ENCODE measurements around the gene THSD7A. TPM values are rescaled to one million over a fixed set of nuclear protein-coding genes. Genes with fewer than 3 reads are reported as not detected.

Gene THSD7A
- total and polyA plus RNA-seq, 2 experiments from 2014 or later = 4.0 to 8.3 TPM

GRCh38 chr7:11615174-11615573, 216.8 kb downstream of the THSD7A start:
- Histone ChIP-seq H3K79me2 (no peaks in the 10 kb centered on the region), H4K20me1 (ENCODE audit: insufficient read depth, poor library complexity, severe bottlenecking) (no peaks in the 10 kb centered on the region), H3K27ac (no peak overlapping the region), H3K9me2 (replicated peaks; ENCODE audit: insufficient read depth) (no peaks in the 10 kb centered on the region), H3K36me3 (replicated peaks; ENCODE audit: insufficient read depth, low read depth) (no peaks in the 10 kb centered on the region), H3K27me3 (no peaks in the 10 kb centered on the region), H3K4me2 (no peak overlapping the region), H2AFZ (no peak overlapping the region), H3K4me1 (ENCODE audit: insufficient read depth) (no peaks in the 10 kb centered on the region), H3K9me3 (ENCODE audit: low read depth) (no peaks in the 10 kb centered on the region), H3K4me3 (no peak overlapping the region)
- TF ChIP-seq EZH2 (IDR thresholded peaks at IDR 0.05; ENCODE audit: borderline replicate concordance) = no peak
- no peak for TF ChIP-seq CTCF (IDR thresholded peaks at IDR 0.05; ENCODE audit: poor library complexity)
- no peak for TF ChIP-seq EZH2phosphoT487 (IDR thresholded peaks at IDR 0.05; ENCODE audit: low read depth, severe bottlenecking, unreplicated experiment)
- no peak for DNase-seq (ENCODE audit: low spot score)
- 62% methylated on average over 2 of the region's 2 CpGs for WGBS (ENCODE audit: low lambda C conversion rate, missing lambda C conversion rate)

- no peaks in the 10 kb centered on the region for H4K20me1 ChIP-seq (ENCODE audit: insufficient read depth, poor library complexity, severe bottlenecking)
- no peaks in the 10 kb centered on the region for H3K79me2 ChIP-seq
- no peak overlapping the region for H3K27ac ChIP-seq
- H3K4me3 ChIP-seq = no peak overlapping the region
- no peaks in the 10 kb centered on the region for H3K9me2 ChIP-seq (replicated peaks; ENCODE audit: insufficient read depth)
- TF ChIP-seq CTCF (IDR thresholded peaks at IDR 0.05; ENCODE audit: poor library complexity) = no peak
- no peak for TF ChIP-seq EZH2 (IDR thresholded peaks at IDR 0.05; ENCODE audit: borderline replicate concordance)
- TF ChIP-seq EZH2phosphoT487 (IDR thresholded peaks at IDR 0.05; ENCODE audit: low read depth, severe bottlenecking, unreplicated experiment) = no peak
- H2AFZ ChIP-seq = no peak overlapping the region
- H3K4me1 ChIP-seq (ENCODE audit: insufficient read depth) = no peaks in the 10 kb centered on the region
- no peaks in the 10 kb centered on the region for H3K36me3 ChIP-seq (replicated peaks; ENCODE audit: insufficient read depth, low read depth)
- H3K4me2 ChIP-seq = no peak overlapping the region
- H3K27me3 ChIP-seq = no peaks in the 10 kb centered on the region
- no peaks in the 10 kb centered on the region for H3K9me3 ChIP-seq (ENCODE audit: low read depth)
- no peak for DNase-seq (ENCODE audit: low spot score)
- WGBS (ENCODE audit: low lambda C conversion rate, missing lambda C conversion rate) = 84% methylated on average over 5 of the region's 5 CpGs
Observed at GRCh38 chr7:11613292-11613930, 218.6 kb downstream of the THSD7A start.

GRCh38 chr7:11612737-11613136, 219.3 kb downstream of the THSD7A start:
- Histone ChIP-seq H3K27me3 (no peaks in the 10 kb centered on the region), H3K36me3 (replicated peaks; ENCODE audit: insufficient read depth, low read depth) (no peaks in the 10 kb centered on the region), H3K27ac (no peak overlapping the region), H3K4me3 (no peak overlapping the region), H3K9me3 (ENCODE audit: low read depth) (no peaks in the 10 kb centered on the region), H3K79me2 (no peaks in the 10 kb centered on the region), H3K4me2 (no peak overlapping the region), H3K4me1 (ENCODE audit: insufficient read depth) (no peaks in the 10 kb centered on the region), H4K20me1 (ENCODE audit: insufficient read depth, poor library complexity, severe bottlenecking) (no peaks in the 10 kb centered on the region), H2AFZ (no peak overlapping the region), H3K9me2 (replicated peaks; ENCODE audit: insufficient read depth) (no peaks in the 10 kb centered on the region)
- WGBS (ENCODE audit: low lambda C conversion rate, missing lambda C conversion rate) = 79% methylated on average over 1 of the region's 1 CpG
- TF ChIP-seq CTCF (IDR thresholded peaks at IDR 0.05; ENCODE audit: poor library complexity) = no peak
- no peak for TF ChIP-seq EZH2 (IDR thresholded peaks at IDR 0.05; ENCODE audit: borderline replicate concordance)
- TF ChIP-seq EZH2phosphoT487 (IDR thresholded peaks at IDR 0.05; ENCODE audit: low read depth, severe bottlenecking, unreplicated experiment) = no peak
- DNase-seq (ENCODE audit: low spot score) = no peak

All from hepatocyte (in vitro differentiated cells).